GM23338 (cell line): Measurements from ENCODE around the gene NOTO. TPM values are rescaled to one million over a fixed set of nuclear protein-coding genes. Genes with fewer than 3 reads are reported as not detected.

Source experiments
- ATAC-seq: fragments of 200-7000 bp; cut with Tn5 transposase; 3 replicates; pipeline ENCODE4 v1.9.1; 2020
- DNase-seq: peaks from one replicate; pipeline ENCODE4 v3.0.0-alpha.2; 2015; ENCODE audit warnings: low spot score
- H2AFZ ChIP-seq: fragments of 200-600 bp; sonication (generic); 2 replicates; pipeline ENCODE4 v1.8.0; 2016; ENCODE audit warnings: antibody characterized with exemption, mild to moderate bottlenecking, moderate library complexity
- H3F3A ChIP-seq: fragments of 200-600 bp; sonication (generic); replicated peaks from 2 replicates; pipeline ENCODE4 v1.8.0; 2017; ENCODE audit warnings: antibody characterized with exemption, mixed run types, low read depth
- H3K27ac ChIP-seq: fragments of 200-600 bp; sonication (generic); 2 replicates; pipeline ENCODE4 v1.6.1; 2016; ENCODE audit warnings: low read depth
- H3K27me3 ChIP-seq: fragments of 200-600 bp; sonication (generic); 2 replicates; pipeline ENCODE4 v1.8.0; 2016; ENCODE audit warnings: mild to moderate bottlenecking, mixed run types, moderate library complexity; ENCODE audit not compliant: insufficient read depth
- H3K36me3 ChIP-seq: fragments of 200-600 bp; sonication (generic); 2 replicates; pipeline ENCODE4 v1.8.0; 2016; ENCODE audit warnings: mild to moderate bottlenecking; ENCODE audit not compliant: insufficient read depth
- H3K4me1 ChIP-seq: fragments of 200-600 bp; sonication (generic); 2 replicates; pipeline ENCODE4 v1.8.0; 2016; ENCODE audit warnings: mild to moderate bottlenecking, moderate library complexity; ENCODE audit not compliant: insufficient read depth
- H3K4me2 ChIP-seq: fragments of 200-600 bp; sonication (generic); 2 replicates; pipeline ENCODE4 v1.7.1; 2017; ENCODE audit warnings: mixed run types
- H3K4me3 ChIP-seq: fragments of 200-600 bp; sonication (generic); 2 replicates; pipeline ENCODE4 v1.6.1; 2016; ENCODE audit warnings: mixed run types
- H3K79me2 ChIP-seq: fragments of 200-600 bp; sonication (generic); replicated peaks from 2 replicates; pipeline ENCODE4 v1.8.0; 2017; ENCODE audit warnings: mild to moderate bottlenecking; ENCODE audit not compliant: insufficient read depth
- H3K9me2 ChIP-seq: fragments of 200-600 bp; sonication (generic); 2 replicates; pipeline ENCODE4 v1.8.0; 2017; ENCODE audit not compliant: insufficient read depth
- H4K20me1 ChIP-seq: fragments of 200-600 bp; sonication (generic); replicated peaks from 2 replicates; pipeline ENCODE4 v1.8.0; 2017; ENCODE audit warnings: mild to moderate bottlenecking; ENCODE audit not compliant: insufficient read depth
- H3K27ac Mint-ChIP-seq: 2 replicates; pipeline ENCODE4 v1.8.0; 2020; ENCODE audit warnings: inconsistent platforms, mild to moderate bottlenecking, moderate library complexity, mixed read lengths
- H3K27me3 Mint-ChIP-seq: 3 replicates; pipeline ENCODE4 v1.8.0; 2022; ENCODE audit warnings: low read depth, mild to moderate bottlenecking, moderate library complexity, mixed read lengths, inconsistent platforms; ENCODE audit not compliant: insufficient read depth, poor library complexity
- H3K36me3 Mint-ChIP-seq: 3 replicates; pipeline ENCODE4 v1.8.0; 2021; ENCODE audit warnings: low read depth, mild to moderate bottlenecking, inconsistent platforms, moderate library complexity, mixed read lengths
- H3K4me1 Mint-ChIP-seq: 3 replicates; pipeline ENCODE4 v1.8.0; 2020; ENCODE audit warnings: mild to moderate bottlenecking, inconsistent platforms, mixed read lengths
- H3K4me3 Mint-ChIP-seq: 3 replicates; pipeline ENCODE4 v1.8.0; 2021; ENCODE audit warnings: moderate library complexity, mild to moderate bottlenecking, inconsistent platforms, mixed read lengths
- H3K9me3 Mint-ChIP-seq: 3 replicates; pipeline ENCODE4 v1.8.0; 2020; ENCODE audit warnings: moderate library complexity, mild to moderate bottlenecking, inconsistent platforms, mixed read lengths
- CREB1 ChIP-seq: fragments of 250-450 bp; sonication (Bioruptor Pico); IDR thresholded peaks from 2 replicates; pipeline ENCODE4 v1.5.0; 2020; ENCODE audit warnings: low read depth, mild to moderate bottlenecking, moderate library complexity
- EZH2 ChIP-seq: fragments of 200-600 bp; sonication (generic); IDR thresholded peaks from one replicate; pipeline ENCODE4 v1.8.0; 2017; ENCODE audit warnings: antibody characterized with exemption, mild to moderate bottlenecking, low read depth; ENCODE audit not compliant: unreplicated experiment
- EZH2phosphoT487 ChIP-seq: fragments of 200-600 bp; sonication (generic); IDR thresholded peaks from one replicate; pipeline ENCODE4 v1.8.1; 2018; ENCODE audit warnings: antibody characterized with exemption; ENCODE audit not compliant: unreplicated experiment
- NANOG ChIP-seq: IDR thresholded peaks from 2 replicates; pipeline ENCODE4 v1.6.1; 2016; ENCODE audit warnings: antibody characterized with exemption, borderline replicate concordance
- POLR2AphosphoS5 ChIP-seq: IDR thresholded peaks from 2 replicates; pipeline ENCODE4 v1.6.1; 2016; ENCODE audit warnings: antibody characterized with exemption, low read depth
- STAT1 ChIP-seq: IDR thresholded peaks from one replicate; pipeline ENCODE4 v1.6.1; 2016; ENCODE audit warnings: antibody characterized with exemption; ENCODE audit not compliant: unreplicated experiment
- ZNF114 ChIP-seq: fragments of 250-450 bp; sonication (Bioruptor Pico); IDR thresholded peaks from 2 replicates; pipeline ENCODE4 v1.5.0; 2020; ENCODE audit warnings: mild to moderate bottlenecking, moderate library complexity
- ZNF331 ChIP-seq: fragments of 250-450 bp; sonication (Bioruptor Pico); IDR thresholded peaks from 2 replicates; pipeline ENCODE4 v1.5.0; 2020; ENCODE audit warnings: low read depth, mild to moderate bottlenecking, moderate library complexity
- polyA plus RNA-seq: library from polyadenylated mRNA; unstranded; fragments of >200 nt; fragmentation: Nextera tagmentation; extraction: Ambion mirVana; gene quantifications from 2 replicates; pipeline ENCODE4 v1.2.1, GENCODE V29; 2016
- total RNA-seq: library from RNA; depleted of rRNA; stranded (reverse); fragments of >200 nt; shearing (Covaris generic); gene quantifications from 2 replicates; pipeline ENCODE4 v1.2.3, GENCODE V29; 2014
- TF ChIP-seq, protein P1 (sequence below): IDR thresholded peaks from one replicate; pipeline ENCODE4 v1.6.1; 2018; ENCODE audit warnings: antibody characterized with exemption; ENCODE audit not compliant: unreplicated experiment
- TF ChIP-seq, protein P2 (sequence below), 2 experiments: fragments of 200-600 bp in 1 of 2; sonication (generic) in 1 of 2; conservative IDR thresholded peaks; 2 replicates each; pipeline versions ENCODE4 v1.5.1 to v1.6.1; 2016 to 2017; ENCODE audit warnings: antibody characterized with exemption in 2 of 2, low read depth in 2 of 2, mild to moderate bottlenecking in 2 of 2, moderate library complexity in 1 of 2

The NOTO gene
- total and polyA plus RNA-seq, 2 experiments from 2014 or later, result 0.06 to 0.73 TPM

DNA sequence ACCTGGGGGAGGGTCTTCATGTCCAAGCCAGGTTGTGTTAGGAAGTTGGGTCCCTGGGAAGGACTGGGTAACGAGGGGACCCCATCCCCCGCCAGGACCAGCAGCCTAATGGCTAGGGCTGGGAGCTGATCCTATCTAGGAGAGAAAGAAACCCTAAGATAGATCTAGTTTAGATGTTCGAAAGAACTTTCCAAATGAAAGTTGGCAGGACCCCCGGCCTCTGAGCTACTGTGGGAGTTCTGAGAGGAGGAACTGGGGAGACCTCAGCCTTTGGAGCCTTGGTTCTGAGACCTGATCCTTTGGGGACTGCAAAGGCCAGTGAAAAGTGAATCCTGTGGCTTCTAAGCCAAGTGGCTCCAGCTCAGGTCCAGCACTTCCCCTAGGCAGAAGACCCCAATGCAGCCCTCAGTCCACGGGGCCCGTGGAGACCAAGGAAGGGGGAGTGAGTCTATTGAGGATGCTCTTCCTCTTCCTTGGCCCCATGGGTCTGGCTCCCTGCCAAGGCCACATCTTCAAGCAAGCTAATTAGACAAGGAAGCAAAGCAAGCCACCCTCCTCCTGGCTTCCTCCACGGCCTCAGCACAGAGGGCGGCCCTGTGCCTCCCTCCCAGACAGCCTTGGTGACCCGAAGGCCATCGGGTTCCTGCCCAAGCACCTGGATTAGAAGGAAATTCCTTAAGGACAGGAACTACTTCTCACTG is 55.2 kb downstream of the NOTO start (continued):
- TF ChIP-seq ZNF114, result no peak
- no peak for TF ChIP-seq ZNF331 (CRISPR knock-in tag)
- no peak for TF ChIP-seq CREB1 (CRISPR knock-in tag)
- no peak for TF ChIP-seq NANOG
- no peak for TF ChIP-seq EZH2phosphoT487
- no peak for TF ChIP-seq STAT1
- no peak for TF ChIP-seq EZH2
- TF ChIP-seq, protein P1, sequence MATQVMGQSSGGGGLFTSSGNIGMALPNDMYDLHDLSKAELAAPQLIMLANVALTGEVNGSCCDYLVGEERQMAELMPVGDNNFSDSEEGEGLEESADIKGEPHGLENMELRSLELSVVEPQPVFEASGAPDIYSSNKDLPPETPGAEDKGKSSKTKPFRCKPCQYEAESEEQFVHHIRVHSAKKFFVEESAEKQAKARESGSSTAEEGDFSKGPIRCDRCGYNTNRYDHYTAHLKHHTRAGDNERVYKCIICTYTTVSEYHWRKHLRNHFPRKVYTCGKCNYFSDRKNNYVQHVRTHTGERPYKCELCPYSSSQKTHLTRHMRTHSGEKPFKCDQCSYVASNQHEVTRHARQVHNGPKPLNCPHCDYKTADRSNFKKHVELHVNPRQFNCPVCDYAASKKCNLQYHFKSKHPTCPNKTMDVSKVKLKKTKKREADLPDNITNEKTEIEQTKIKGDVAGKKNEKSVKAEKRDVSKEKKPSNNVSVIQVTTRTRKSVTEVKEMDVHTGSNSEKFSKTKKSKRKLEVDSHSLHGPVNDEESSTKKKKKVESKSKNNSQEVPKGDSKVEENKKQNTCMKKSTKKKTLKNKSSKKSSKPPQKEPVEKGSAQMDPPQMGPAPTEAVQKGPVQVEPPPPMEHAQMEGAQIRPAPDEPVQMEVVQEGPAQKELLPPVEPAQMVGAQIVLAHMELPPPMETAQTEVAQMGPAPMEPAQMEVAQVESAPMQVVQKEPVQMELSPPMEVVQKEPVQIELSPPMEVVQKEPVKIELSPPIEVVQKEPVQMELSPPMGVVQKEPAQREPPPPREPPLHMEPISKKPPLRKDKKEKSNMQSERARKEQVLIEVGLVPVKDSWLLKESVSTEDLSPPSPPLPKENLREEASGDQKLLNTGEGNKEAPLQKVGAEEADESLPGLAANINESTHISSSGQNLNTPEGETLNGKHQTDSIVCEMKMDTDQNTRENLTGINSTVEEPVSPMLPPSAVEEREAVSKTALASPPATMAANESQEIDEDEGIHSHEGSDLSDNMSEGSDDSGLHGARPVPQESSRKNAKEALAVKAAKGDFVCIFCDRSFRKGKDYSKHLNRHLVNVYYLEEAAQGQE, result no peak
- no peak for TF ChIP-seq POLR2AphosphoS5

DNA sequence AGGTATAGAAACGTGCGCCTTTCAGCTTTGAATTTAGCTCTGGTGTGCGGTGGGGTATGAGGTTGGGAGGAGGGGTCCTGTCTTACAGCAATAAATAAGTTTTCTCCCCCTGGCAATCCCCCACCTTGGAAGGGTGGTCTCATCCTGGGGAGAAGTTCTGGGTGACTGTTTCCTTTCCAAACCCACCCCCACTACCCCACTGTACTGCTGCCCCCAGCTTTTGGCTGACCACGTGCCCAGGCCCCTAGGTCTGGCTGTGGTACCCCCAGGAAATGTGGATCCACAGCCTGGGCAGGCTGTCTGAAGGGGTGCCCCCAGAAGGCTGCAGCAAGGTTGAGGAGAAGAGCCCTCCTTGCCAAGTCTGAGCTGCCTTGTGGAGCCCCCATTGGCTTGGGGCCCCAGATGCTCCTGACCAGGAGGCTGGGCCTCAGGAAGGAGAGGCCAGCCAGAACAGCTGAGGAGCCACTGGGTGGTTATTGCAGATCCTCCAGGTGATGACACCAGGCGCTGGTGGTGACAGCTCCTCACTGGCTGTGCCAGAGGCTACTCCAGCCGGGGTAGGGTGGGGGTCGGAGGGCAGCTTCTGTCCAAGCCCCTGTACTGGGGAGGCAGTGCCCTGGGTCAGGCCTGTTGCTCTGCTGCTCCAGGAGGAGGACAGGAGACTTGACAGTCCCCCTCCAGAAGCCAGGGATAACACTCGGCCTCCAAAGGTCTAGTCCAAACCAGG is 56.0 kb downstream of the NOTO start:
- no peaks in the 10 kb centered on the region; the same call in 1 of the 2 replicates for H3K36me3 ChIP-seq
- H3K4me1 ChIP-seq, result peaks cover 11% of the 10 kb centered on the region
- H3K4me1 Mint-ChIP-seq, result peaks cover 24% of the 10 kb centered on the region; the same call in 2 of the 3 replicates
- H3K36me3 Mint-ChIP-seq, result peaks cover 20% of the 10 kb centered on the region
- H3K9me2 ChIP-seq, result no peaks in the 10 kb centered on the region
- peaks cover 20% of the 10 kb centered on the region for H4K20me1 ChIP-seq
- H3K4me3 Mint-ChIP-seq, result no peak overlapping the region
- no peak for ATAC-seq
- no peak for DNase-seq
- H3K27me3 ChIP-seq, result no peaks in the 10 kb centered on the region
- H3K4me2 ChIP-seq, result no peak overlapping the region
- H3K79me2 ChIP-seq, result no peaks in the 10 kb centered on the region
- no peak overlapping the region for H3K27ac Mint-ChIP-seq
- no peaks in the 10 kb centered on the region for H3K9me3 Mint-ChIP-seq
- H3K27me3 Mint-ChIP-seq, result peaks cover 12% of the 10 kb centered on the region
- H3K4me3 ChIP-seq, result no peak overlapping the region
- H3K27ac ChIP-seq, result no peak overlapping the region
- H2AFZ ChIP-seq, result no peak overlapping the region
- peaks cover 7% of the 10 kb centered on the region; the same call in 1 of the 2 replicates for H3F3A ChIP-seq
- TF ChIP-seq STAT1 (no peak), EZH2phosphoT487 (no peak), POLR2AphosphoS5 (no peak)
- TF ChIP-seq, protein P2, sequence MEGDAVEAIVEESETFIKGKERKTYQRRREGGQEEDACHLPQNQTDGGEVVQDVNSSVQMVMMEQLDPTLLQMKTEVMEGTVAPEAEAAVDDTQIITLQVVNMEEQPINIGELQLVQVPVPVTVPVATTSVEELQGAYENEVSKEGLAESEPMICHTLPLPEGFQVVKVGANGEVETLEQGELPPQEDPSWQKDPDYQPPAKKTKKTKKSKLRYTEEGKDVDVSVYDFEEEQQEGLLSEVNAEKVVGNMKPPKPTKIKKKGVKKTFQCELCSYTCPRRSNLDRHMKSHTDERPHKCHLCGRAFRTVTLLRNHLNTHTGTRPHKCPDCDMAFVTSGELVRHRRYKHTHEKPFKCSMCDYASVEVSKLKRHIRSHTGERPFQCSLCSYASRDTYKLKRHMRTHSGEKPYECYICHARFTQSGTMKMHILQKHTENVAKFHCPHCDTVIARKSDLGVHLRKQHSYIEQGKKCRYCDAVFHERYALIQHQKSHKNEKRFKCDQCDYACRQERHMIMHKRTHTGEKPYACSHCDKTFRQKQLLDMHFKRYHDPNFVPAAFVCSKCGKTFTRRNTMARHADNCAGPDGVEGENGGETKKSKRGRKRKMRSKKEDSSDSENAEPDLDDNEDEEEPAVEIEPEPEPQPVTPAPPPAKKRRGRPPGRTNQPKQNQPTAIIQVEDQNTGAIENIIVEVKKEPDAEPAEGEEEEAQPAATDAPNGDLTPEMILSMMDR (conservative IDR thresholded peaks at IDR 0.05; ENCODE audit: low read depth in 2 of 2), result no peak
